Smooth muscle cell (in vitro differentiated cells): ENCODE measurements around the gene MAMLD1. TPM values are rescaled to one million over a fixed set of nuclear protein-coding genes. Genes with fewer than 3 reads are reported as not detected.

Source experiments
- DNase-seq: peaks from one replicate; lab custom pipeline; 2025; ENCODE audit not compliant: unreplicated experiment; lab: John Stamatoyannopoulos, UW
- H2AFZ ChIP-seq: fragments of 200-600 bp; sonication (generic); 2 replicates; pipeline ENCODE4 v1.6.0; 2016; ENCODE audit warnings: antibody characterized with exemption, low read depth, mild to moderate bottlenecking
- H3F3A ChIP-seq: fragments of 200-600 bp; sonication (generic); 2 replicates; pipeline ENCODE4 v1.6.0; 2017; ENCODE audit warnings: antibody characterized with exemption, low read depth
- H3K27ac ChIP-seq: fragments of 200-600 bp; sonication (generic); 2 replicates; pipeline ENCODE4 v1.5.1; 2016; ENCODE audit warnings: low read depth, mild to moderate bottlenecking
- H3K27me3 ChIP-seq: fragments of 200-600 bp; sonication (generic); 2 replicates; pipeline ENCODE4 v1.6.1; 2016; ENCODE audit warnings: low read depth, mild to moderate bottlenecking
- H3K36me3 ChIP-seq: fragments of 200-600 bp; sonication (generic); 2 replicates; pipeline ENCODE4 v1.5.1; 2016; ENCODE audit warnings: low read depth
- H3K4me1 ChIP-seq: fragments of 200-600 bp; sonication (generic); 2 replicates; pipeline ENCODE4 v1.5.1; 2016; ENCODE audit warnings: low read depth
- H3K4me2 ChIP-seq: fragments of 200-600 bp; sonication (generic); 2 replicates; pipeline ENCODE4 v1.6.0; 2016; ENCODE audit warnings: mild to moderate bottlenecking
- H3K4me3 ChIP-seq: fragments of 200-600 bp; sonication (generic); 2 replicates; pipeline ENCODE4 v1.5.1; 2016; ENCODE audit warnings: mild to moderate bottlenecking
- H3K79me2 ChIP-seq: fragments of 200-600 bp; sonication (generic); 2 replicates; pipeline ENCODE4 v1.6.0; 2016; ENCODE audit warnings: low read depth, mild to moderate bottlenecking
- H3K9ac ChIP-seq: fragments of 200-600 bp; sonication (generic); 2 replicates; pipeline ENCODE4 v1.6.0; 2016; ENCODE audit warnings: low read depth
- H3K9me3 ChIP-seq: fragments of 200-600 bp; sonication (generic); replicated peaks from 2 replicates; pipeline ENCODE4 v1.5.1; 2016; ENCODE audit warnings: low read depth
- H4K20me1 ChIP-seq: fragments of 200-600 bp; sonication (generic); 2 replicates; pipeline ENCODE4 v1.6.0; 2016; ENCODE audit warnings: low read depth
- CTCF ChIP-seq: fragments of 200-600 bp; sonication (generic); IDR thresholded peaks from 2 replicates; pipeline ENCODE4 v1.5.1; 2017; ENCODE audit warnings: borderline replicate concordance, mild to moderate bottlenecking, antibody characterized with exemption; ENCODE audit not compliant: insufficient read depth, poor library complexity, severe bottlenecking
- WGBS: methylation state at CpG from one replicate; pipeline ENCODE4 v1.1.7; 2016; ENCODE audit warnings: low lambda C conversion rate; 5-methylcytosine and 5-hydroxymethylcytosine counted together
- polyA plus RNA-seq: library from polyadenylated mRNA; unstranded; fragments of >200 nt; fragmentation: Nextera tagmentation; extraction: Ambion mirVana; gene quantifications from 2 replicates; pipeline ENCODE4 v1.2.1, GENCODE V29; 2016
- total RNA-seq: library from RNA; depleted of rRNA; stranded (reverse); fragments of >200 nt; gene quantifications from 2 replicates; pipeline ENCODE4 v1.2.3, GENCODE V29; 2014

The MAMLD1 gene
- total and polyA plus RNA-seq, 2 experiments from 2014 or later: 2.4 to 3.8 TPM

DNA sequence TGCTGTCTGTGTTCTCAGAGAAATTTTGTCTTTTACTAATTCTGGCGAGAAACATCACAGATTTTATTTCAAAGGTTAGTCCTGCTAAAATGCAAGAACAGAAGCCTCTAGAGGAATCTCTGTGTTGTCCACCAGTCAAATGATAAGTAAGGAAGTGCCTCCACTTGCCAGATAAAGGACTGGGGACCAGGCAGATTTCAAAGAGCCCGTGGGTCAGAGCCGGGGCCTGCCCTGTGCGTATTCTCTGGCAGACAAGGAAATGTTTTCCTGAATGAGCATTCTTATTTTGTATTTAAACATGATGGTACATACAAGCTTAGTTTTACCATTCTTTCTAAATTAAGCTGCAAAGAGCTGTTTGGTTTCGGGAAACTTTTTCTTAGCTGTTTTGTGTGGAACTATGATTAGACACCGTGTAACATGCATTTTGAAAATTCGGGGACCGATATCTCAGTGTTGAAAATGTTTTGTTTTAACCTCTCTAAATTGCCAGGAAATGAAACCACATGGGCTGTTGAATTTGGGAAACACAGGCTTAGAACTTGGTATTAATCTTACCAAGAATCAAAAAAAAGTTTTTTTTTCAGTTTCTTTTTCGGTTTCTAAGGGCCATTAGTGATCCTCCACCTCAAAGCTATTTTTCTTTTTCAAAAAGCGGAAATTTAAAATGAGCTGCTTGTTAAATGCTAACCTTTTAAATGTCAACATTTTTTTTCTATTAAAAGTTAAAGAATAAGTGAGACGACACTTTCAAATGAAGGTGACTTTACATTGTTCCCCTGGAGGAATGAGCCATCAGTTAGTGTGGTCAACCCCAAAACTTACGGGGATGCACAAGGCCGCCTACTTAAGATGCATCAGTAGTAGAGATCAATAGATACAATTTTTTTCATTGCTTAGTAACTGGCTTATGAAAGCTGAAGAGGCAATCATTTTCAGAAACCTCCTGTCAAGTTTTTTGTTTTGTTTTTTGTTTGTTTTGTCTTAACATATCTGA is 115.7 kb downstream of the MAMLD1 start:
- Histone ChIP-seq H2AFZ (no peak overlapping the region), H3F3A (no peaks in the 10 kb centered on the region), H3K4me1 (no peaks in the 10 kb centered on the region), H3K36me3 (no peaks in the 10 kb centered on the region), H3K9ac (no peak overlapping the region), H3K4me2 (no peak overlapping the region), H3K79me2 (no peaks in the 10 kb centered on the region), H4K20me1 (no peaks in the 10 kb centered on the region), H3K27me3 (no peaks in the 10 kb centered on the region), H3K9me3 (no peaks in the 10 kb centered on the region), H3K4me3 (no peak overlapping the region), H3K27ac (no peak overlapping the region)
- no peak for TF ChIP-seq CTCF
- WGBS: 76% methylated on average over 13 of the region's 13 CpGs
- DNase-seq: no peak

GRCh38 chrX:150482537-150483206 is 119.6 kb downstream of the MAMLD1 start:
- Histone ChIP-seq H3K9me3 (peaks cover 3% of the 10 kb centered on the region), H3K27me3 (no peaks in the 10 kb centered on the region), H3K4me1 (no peaks in the 10 kb centered on the region), H3K79me2 (no peaks in the 10 kb centered on the region), H3K4me3 (no peak overlapping the region), H3K27ac (peak overlapping the region; percentile 59), H2AFZ (no peak overlapping the region), H3F3A (no peaks in the 10 kb centered on the region), H3K9ac (no peak overlapping the region), H4K20me1 (no peaks in the 10 kb centered on the region), H3K36me3 (no peaks in the 10 kb centered on the region), H3K4me2 (no peak overlapping the region)
- TF ChIP-seq CTCF: no peak
- 54% methylated on average over 6 of the region's 6 CpGs for WGBS
- DNase-seq: no peak

GRCh38 chrX:150483356-150483985 is 120.4 kb downstream of the MAMLD1 start:
- no peak for TF ChIP-seq CTCF
- Histone ChIP-seq H3K4me3 (no peak overlapping the region), H3K79me2 (no peaks in the 10 kb centered on the region), H2AFZ (no peak overlapping the region), H3K4me2 (no peak overlapping the region), H3K27ac (peak overlapping the region; percentile 59), H4K20me1 (no peaks in the 10 kb centered on the region), H3K9ac (no peak overlapping the region), H3F3A (no peaks in the 10 kb centered on the region), H3K36me3 (no peaks in the 10 kb centered on the region), H3K4me1 (no peaks in the 10 kb centered on the region), H3K9me3 (peaks cover 3% of the 10 kb centered on the region), H3K27me3 (no peaks in the 10 kb centered on the region)
- DNase-seq: no peak
- WGBS: 68% methylated on average over 8 of the region's 8 CpGs
